Fibroblast of lung (primary cell): ENCODE results near the gene MRC2. TPM values are rescaled to one million over a fixed set of nuclear protein-coding genes. Genes with fewer than 3 reads are reported as not detected.
A peak's percentile ranks its signal among the peaks of the same experiment; 100 is the strongest.
"Not testable (repeated sequence)": the region's sequence is repeated elsewhere in the genome, so short reads cannot be mapped to it uniquely, and the experiment has no call there.

ENCODE experiments used
- DNase-seq, 2 donors: peaks; one replicate each; pipeline versions ENCODE4 v3.0.0 to v3.0.0-alpha.2; 2010; ENCODE audit warnings: low read depth in 2 of 2
- H2AFZ ChIP-seq: 2 replicates; pipeline ENCODE4 v1.5.1; 2012; ENCODE audit warnings: low read length, control low read depth, inconsistent platforms
- H3K27ac ChIP-seq: 2 replicates; pipeline ENCODE4 v1.5.1; 2011; ENCODE audit warnings: low read length, control low read depth; ENCODE audit not compliant: insufficient read depth
- H3K27me3 ChIP-seq: 2 replicates; pipeline ENCODE4 v1.5.1; 2011; ENCODE audit warnings: mild to moderate bottlenecking, low read length; ENCODE audit not compliant: control insufficient read depth, insufficient read depth
- H3K36me3 ChIP-seq: 2 replicates; pipeline ENCODE4 v1.5.1; 2011; ENCODE audit warnings: low read length; ENCODE audit not compliant: control insufficient read depth, insufficient read depth
- H3K4me1 ChIP-seq: 2 replicates; pipeline ENCODE4 v1.5.1; 2011; ENCODE audit warnings: low read length; ENCODE audit not compliant: control insufficient read depth, insufficient read depth; ENCODE audit errors: extremely low read depth
- H3K4me2 ChIP-seq: 2 replicates; pipeline ENCODE4 v1.5.1; 2011; ENCODE audit warnings: low read length, control low read depth; ENCODE audit not compliant: insufficient read depth; ENCODE audit errors: extremely low read depth
- H3K4me3 ChIP-seq, 4 experiments: fragments of 200-600 bp in 1 of 4; sonication (generic) in 1 of 4; replicated peaks in 1 of 4; 2 replicates each; pipeline ENCODE4 v1.5.1; 2011 to 2016; ENCODE audit warnings: low read length in 4 of 4, low read depth in 3 of 4, mild to moderate bottlenecking in 3 of 4, control low read depth in 2 of 4, inconsistent platforms in 1 of 4, mixed read lengths in 1 of 4; ENCODE audit not compliant: insufficient read depth in 1 of 4; ENCODE audit errors: control extremely low read depth in 1 of 4
- H3K79me2 ChIP-seq: 2 replicates; pipeline ENCODE4 v1.5.1; 2012; ENCODE audit warnings: mild to moderate bottlenecking, low read length, inconsistent platforms; ENCODE audit not compliant: control insufficient read depth, insufficient read depth
- H3K9ac ChIP-seq: 2 replicates; pipeline ENCODE4 v1.5.1; 2011; ENCODE audit warnings: mild to moderate bottlenecking, low read length, control low read depth; ENCODE audit not compliant: insufficient read depth
- H3K9me3 ChIP-seq: 2 replicates; pipeline ENCODE4 v1.5.1; 2012; ENCODE audit warnings: low read depth, low read length; ENCODE audit not compliant: control insufficient read depth, insufficient read depth
- H4K20me1 ChIP-seq: 2 replicates; pipeline ENCODE4 v1.5.1; 2011; ENCODE audit warnings: low read length; ENCODE audit not compliant: control insufficient read depth, insufficient read depth; ENCODE audit errors: extremely low read depth
- EZH2 ChIP-seq: IDR thresholded peaks from 2 replicates; pipeline ENCODE4 v1.5.1; 2012; ENCODE audit warnings: low read length, control low read depth, mild to moderate bottlenecking; ENCODE audit errors: missing control alignments
- polyA plus RNA-seq, 2 donors: library from polyadenylated mRNA; depleted of rRNA in 1 of 2; stranded (reverse) in 1 of 2; unstranded in 1 of 2; fragments of >200 nt; gene quantifications; 2 replicates each; pipeline ENCODE4 v1.2.1, GENCODE V29; 2011 to 2012; ENCODE audit warnings: missing spikeins in 1 of 2
- total RNA-seq: library from RNA; depleted of rRNA; stranded (reverse); fragments of >200 nt; gene quantifications from 2 replicates; pipeline ENCODE4 v1.2.1, GENCODE V29; 2014
- TF ChIP-seq, protein P1 (sequence below), 2 donors: IDR thresholded peaks in 1 of 2; conservative IDR thresholded peaks in 1 of 2; 1 replicate in 1 of 2; 2 replicates in 1 of 2; pipeline ENCODE4 v1.5.1; 2011 to 2012; ENCODE audit warnings: low read length in 2 of 2, control low read depth in 1 of 2, inconsistent platforms in 1 of 2, low read depth in 1 of 2, mild to moderate bottlenecking in 1 of 2

The MRC2 gene
- total and polyA plus RNA-seq, 2 donors (not counting 1 experiment from before 2014, with no cell fraction given), result 98.7 to 164 TPM

DNA sequence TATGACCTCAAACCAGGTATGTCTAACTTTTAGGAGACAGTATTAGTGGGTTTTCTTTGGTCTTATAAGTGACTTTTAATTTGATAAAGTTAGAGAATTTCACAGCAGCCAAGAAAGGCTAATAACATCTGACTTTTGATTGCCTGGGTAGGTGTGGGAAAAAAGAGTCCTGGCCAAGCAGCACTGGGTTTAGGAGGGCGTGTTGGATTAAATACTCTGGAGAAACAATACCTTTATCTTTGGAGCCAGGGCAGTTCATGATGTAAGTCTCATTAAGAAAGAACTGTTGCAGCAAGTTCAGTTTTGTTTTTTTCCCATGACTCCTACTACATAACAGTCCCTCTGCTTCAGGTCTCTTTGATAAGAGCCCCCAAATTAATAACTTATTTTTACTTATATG, 26.7 kb upstream of the MRC2 start:
- no peak overlapping the region for H3K27ac ChIP-seq
- no peaks in the 10 kb centered on the region for H3K9me3 ChIP-seq
- no peak overlapping the region for H2AFZ ChIP-seq
- no peak overlapping the region for H3K9ac ChIP-seq
- H3K79me2 ChIP-seq, result no peaks in the 10 kb centered on the region
- no peak for DNase-seq
- H3K4me2 ChIP-seq, result no peak overlapping the region
- H3K36me3 ChIP-seq, result peaks cover 7% of the 10 kb centered on the region
- no peak overlapping the region for H3K4me3 ChIP-seq
- H4K20me1 ChIP-seq, result no peaks in the 10 kb centered on the region
- H3K4me1 ChIP-seq, result no peaks in the 10 kb centered on the region
- no peaks in the 10 kb centered on the region for H3K27me3 ChIP-seq
- TF ChIP-seq, protein P1, sequence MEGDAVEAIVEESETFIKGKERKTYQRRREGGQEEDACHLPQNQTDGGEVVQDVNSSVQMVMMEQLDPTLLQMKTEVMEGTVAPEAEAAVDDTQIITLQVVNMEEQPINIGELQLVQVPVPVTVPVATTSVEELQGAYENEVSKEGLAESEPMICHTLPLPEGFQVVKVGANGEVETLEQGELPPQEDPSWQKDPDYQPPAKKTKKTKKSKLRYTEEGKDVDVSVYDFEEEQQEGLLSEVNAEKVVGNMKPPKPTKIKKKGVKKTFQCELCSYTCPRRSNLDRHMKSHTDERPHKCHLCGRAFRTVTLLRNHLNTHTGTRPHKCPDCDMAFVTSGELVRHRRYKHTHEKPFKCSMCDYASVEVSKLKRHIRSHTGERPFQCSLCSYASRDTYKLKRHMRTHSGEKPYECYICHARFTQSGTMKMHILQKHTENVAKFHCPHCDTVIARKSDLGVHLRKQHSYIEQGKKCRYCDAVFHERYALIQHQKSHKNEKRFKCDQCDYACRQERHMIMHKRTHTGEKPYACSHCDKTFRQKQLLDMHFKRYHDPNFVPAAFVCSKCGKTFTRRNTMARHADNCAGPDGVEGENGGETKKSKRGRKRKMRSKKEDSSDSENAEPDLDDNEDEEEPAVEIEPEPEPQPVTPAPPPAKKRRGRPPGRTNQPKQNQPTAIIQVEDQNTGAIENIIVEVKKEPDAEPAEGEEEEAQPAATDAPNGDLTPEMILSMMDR (conservative IDR thresholded peaks at IDR 0.05 in 1 of 2, IDR thresholded peaks at IDR 0.05 in 1 of 2; ENCODE audit: low read depth in 1 of 2, low read length in 2 of 2), result no peak
- TF ChIP-seq EZH2, result no peak

DNA sequence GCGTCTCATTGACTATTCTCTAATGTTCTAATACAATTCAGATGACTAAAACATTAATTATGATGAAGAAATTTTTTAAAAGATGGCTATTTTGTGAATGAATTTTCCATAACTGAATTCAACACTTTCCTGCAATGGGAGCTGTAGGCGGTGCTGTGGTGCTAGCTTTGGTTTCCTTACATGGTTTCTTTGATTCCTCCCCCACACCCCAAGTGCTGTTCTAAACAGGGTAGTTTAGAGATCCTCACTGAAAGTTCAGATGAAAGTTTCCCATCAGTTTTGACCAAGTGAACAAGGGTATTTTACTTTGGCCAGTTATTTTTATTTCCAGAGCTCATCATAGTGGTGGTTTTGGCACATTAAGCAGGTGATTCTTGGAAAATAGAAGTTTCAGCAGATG, 26.0 kb upstream of the MRC2 start:
- no peaks in the 10 kb centered on the region for H3K4me1 ChIP-seq
- H3K27me3 ChIP-seq, result no peaks in the 10 kb centered on the region
- H3K9ac ChIP-seq, result no peak overlapping the region
- no peaks in the 10 kb centered on the region for H4K20me1 ChIP-seq
- no peak overlapping the region for H3K4me3 ChIP-seq
- DNase-seq, result no peak
- H3K4me2 ChIP-seq, result no peak overlapping the region
- H3K36me3 ChIP-seq, result peaks cover 7% of the 10 kb centered on the region
- no peaks in the 10 kb centered on the region for H3K79me2 ChIP-seq
- H2AFZ ChIP-seq, result no peak overlapping the region
- no peaks in the 10 kb centered on the region for H3K9me3 ChIP-seq
- TF ChIP-seq, protein P1 (conservative IDR thresholded peaks at IDR 0.05 in 1 of 2, IDR thresholded peaks at IDR 0.05 in 1 of 2; ENCODE audit: low read depth in 1 of 2, low read length in 2 of 2), result peak in 1 of 2 donors; percentile 39
- TF ChIP-seq EZH2, result no peak
- H3K27ac ChIP-seq, result no peak overlapping the region

DNA sequence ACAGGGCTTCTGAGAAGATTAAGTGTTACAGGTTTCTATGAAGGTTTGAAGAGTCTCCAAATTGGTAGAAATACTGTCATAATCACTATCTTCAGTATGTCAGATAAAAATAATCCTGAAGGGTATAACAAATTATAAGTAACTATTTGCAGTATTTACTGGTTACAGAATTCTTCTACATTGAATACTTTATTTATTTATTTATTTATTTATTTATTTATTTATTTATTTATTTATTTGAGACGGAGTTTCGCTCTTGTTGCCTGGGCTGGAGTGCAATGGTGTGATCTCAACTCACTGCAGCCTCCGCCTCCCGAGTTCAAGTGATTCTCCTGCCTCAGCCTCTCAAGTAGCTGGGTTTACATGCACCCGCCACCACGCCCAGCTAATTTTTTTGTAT, 23.7 kb upstream of the MRC2 start:
- not testable (repeated sequence) for H3K4me1 ChIP-seq, H3K27ac ChIP-seq, H3K4me2 ChIP-seq, H3K36me3 ChIP-seq, DNase-seq, H3K79me2 ChIP-seq, H3K4me3 ChIP-seq, H3K9ac ChIP-seq, H4K20me1 ChIP-seq, H3K27me3 ChIP-seq, H2AFZ ChIP-seq, H3K9me3 ChIP-seq
